Pancreas (tissue), 10 donors: ENCODE results near the gene ACOT7. TPM values are rescaled to one million over a fixed set of nuclear protein-coding genes. Genes with fewer than 3 reads are reported as not detected.

Experiments used
- ATAC-seq, 4 donors: fragments of 200-7000 bp; cut with Tn5 transposase; one replicate each; pipeline versions ENCODE4 v1.8.0 to v1.9.1; 2020; ENCODE audit warnings: mild to moderate bottlenecking in 4 of 4, moderate library complexity in 4 of 4
- DNase-seq, 6 donors: peaks; one replicate each; pipeline ENCODE4 v3.0.0-alpha.2; 2020
- FAIRE-seq: peaks from 2 replicates; lab custom pipeline; 2012; peaks lifted over from hg19 to GRCh38; lab: Jason Lieb, UNC
- H3K27ac ChIP-seq, 4 donors: fragments of 200-600 bp; sonication (generic); 1 replicate in 3 of 4; 2 replicates in 1 of 4; pipeline versions ENCODE4 v1.5.0 to v1.8.0; 2020
- H3K27me3 ChIP-seq, 4 donors: fragments of 200-600 bp; one replicate each; pipeline ENCODE4 v1.8.0; 2021
- H3K36me3 ChIP-seq, 3 donors: fragments of 200-600 bp; sonication (generic) in 1 of 3; one replicate each; pipeline versions ENCODE4 v1.5.0 to v1.8.0; 2020 to 2021
- H3K4me1 ChIP-seq, 3 donors: fragments of 200-600 bp; one replicate each; pipeline ENCODE4 v1.8.0; 2021
- H3K4me3 ChIP-seq, 4 donors: fragments of 200-600 bp; sonication (generic) in 2 of 4; one replicate each; pipeline versions ENCODE4 v1.5.0 to v1.8.0; 2020 to 2021
- H3K9me3 ChIP-seq, 4 donors: fragments of 200-600 bp; one replicate each; pipeline ENCODE4 v1.8.0; 2021
- WGBS, 2 donors: extraction: QIAGEN DNeasy Blood & Tissue Kit; methylation state at CpG; one replicate each; pipeline ENCODE4 v1.1.7; 2013; 5-methylcytosine and 5-hydroxymethylcytosine counted together
- intact Hi-C, 3 donors: fragments of 100-400 bp; cut with DNase I; formaldehyde crosslinking; loops; one replicate each; pipeline versions ENCODE4 v1.11.1 to v1.14.2; 2022
- polyA plus RNA-seq, 2 donors: library from polyadenylated mRNA; stranded (reverse); fragments of 200-250 nt; gene quantifications; one replicate each; pipeline ENCODE4 v1.2.3, GENCODE V29; 2013
- total RNA-seq, 6 donors: library from RNA; stranded (reverse); fragmentation: NEBNext Ultra II Directional in 4 of 6; extraction: Animal tissue kit (Norgen Biotek cat#: 25700) in 4 of 6; gene quantifications; one replicate each; pipeline versions ENCODE4 v1.2.1 to v1.2.4, GENCODE V29; 2021 to 2023
- TF ChIP-seq, protein P1 (sequence below), 4 donors: fragments of 200-600 bp; sonication (generic) in 3 of 4; IDR thresholded peaks; one replicate each; pipeline versions ENCODE4 v1.5.0 to v1.8.0; 2021; ENCODE audit warnings: antibody characterized with exemption in 4 of 4
- donor health status: healthy with polysubstance abuse.
- donor health status: DM: no; HTN: no; CAD: no; lungs with moderate emphysema.
- donor health status: DM: no; HTN: no; CAD: no.
- donor health status: control.
- donor health status: control.
- donor health status: Bipolar disorder and iron deficiency.
- donor health status: DM: yes; HTN: yes; CAD: no.
- donor health status: DM: no; HTN: no; CAD: no.
- donor health status: DM: no; HTN: no; CAD: no.
- donor health status: DM: yes; HTN: yes; CAD: no.

The ACOT7 gene
- total and polyA plus RNA-seq, 8 donors, result 3.1 to 7.6 (median 5.2) TPM

DNA sequence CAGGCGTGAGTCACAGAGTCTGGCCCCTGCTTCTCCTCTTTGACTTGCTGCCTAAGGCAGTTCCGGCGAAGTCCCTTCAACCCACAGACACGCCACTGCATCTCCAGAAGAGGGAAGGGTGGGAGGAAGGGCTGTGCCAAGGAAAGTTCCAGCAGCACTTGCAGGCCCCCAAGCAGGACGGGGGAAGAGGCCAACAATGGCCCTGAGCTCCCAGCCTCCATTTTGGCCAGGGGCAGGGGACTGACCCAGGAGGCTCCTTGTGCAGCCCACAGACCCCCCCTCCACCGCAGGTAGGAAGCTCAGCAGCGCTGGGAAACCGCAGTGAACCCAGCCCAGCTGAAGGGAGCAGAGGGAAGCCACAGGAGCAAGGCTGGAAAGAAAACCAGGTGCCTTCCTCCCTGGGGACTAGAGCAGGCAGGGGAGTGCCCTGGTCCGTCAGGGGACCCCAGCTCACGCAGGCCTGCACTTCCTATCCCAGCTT, 35.4 kb downstream of the ACOT7 start:
- peak overlapping the region; percentile 39 to 87 (median 77) for H3K27ac ChIP-seq
- H3K9me3 ChIP-seq, result no peaks in the 10 kb centered on the region
- TF ChIP-seq, protein P1, sequence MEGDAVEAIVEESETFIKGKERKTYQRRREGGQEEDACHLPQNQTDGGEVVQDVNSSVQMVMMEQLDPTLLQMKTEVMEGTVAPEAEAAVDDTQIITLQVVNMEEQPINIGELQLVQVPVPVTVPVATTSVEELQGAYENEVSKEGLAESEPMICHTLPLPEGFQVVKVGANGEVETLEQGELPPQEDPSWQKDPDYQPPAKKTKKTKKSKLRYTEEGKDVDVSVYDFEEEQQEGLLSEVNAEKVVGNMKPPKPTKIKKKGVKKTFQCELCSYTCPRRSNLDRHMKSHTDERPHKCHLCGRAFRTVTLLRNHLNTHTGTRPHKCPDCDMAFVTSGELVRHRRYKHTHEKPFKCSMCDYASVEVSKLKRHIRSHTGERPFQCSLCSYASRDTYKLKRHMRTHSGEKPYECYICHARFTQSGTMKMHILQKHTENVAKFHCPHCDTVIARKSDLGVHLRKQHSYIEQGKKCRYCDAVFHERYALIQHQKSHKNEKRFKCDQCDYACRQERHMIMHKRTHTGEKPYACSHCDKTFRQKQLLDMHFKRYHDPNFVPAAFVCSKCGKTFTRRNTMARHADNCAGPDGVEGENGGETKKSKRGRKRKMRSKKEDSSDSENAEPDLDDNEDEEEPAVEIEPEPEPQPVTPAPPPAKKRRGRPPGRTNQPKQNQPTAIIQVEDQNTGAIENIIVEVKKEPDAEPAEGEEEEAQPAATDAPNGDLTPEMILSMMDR (IDR thresholded peaks at IDR 0.05), result no peak
- H3K4me3 ChIP-seq, result no peak overlapping the region
- ATAC-seq (no peak), FAIRE-seq (no peak), DNase-seq (peak in 1 of 6 donors; percentile 56)
- intact Hi-C loops, result loop anchor here in 1 of 3 donors (10.0 kb wide), 1 partner anchor 47 kb away; no protein-coding TSS in a partner anchor
- no peaks in the 10 kb centered on the region for H3K36me3 ChIP-seq
- H3K27me3 ChIP-seq, result no peaks in the 10 kb centered on the region
- peaks cover 19 to 36% (median 31%) of the 10 kb centered on the region in 3 donors for H3K4me1 ChIP-seq
- WGBS, 2 donors, result 85 to 90% methylated on average over 10 of the region's 10 CpGs

DNA sequence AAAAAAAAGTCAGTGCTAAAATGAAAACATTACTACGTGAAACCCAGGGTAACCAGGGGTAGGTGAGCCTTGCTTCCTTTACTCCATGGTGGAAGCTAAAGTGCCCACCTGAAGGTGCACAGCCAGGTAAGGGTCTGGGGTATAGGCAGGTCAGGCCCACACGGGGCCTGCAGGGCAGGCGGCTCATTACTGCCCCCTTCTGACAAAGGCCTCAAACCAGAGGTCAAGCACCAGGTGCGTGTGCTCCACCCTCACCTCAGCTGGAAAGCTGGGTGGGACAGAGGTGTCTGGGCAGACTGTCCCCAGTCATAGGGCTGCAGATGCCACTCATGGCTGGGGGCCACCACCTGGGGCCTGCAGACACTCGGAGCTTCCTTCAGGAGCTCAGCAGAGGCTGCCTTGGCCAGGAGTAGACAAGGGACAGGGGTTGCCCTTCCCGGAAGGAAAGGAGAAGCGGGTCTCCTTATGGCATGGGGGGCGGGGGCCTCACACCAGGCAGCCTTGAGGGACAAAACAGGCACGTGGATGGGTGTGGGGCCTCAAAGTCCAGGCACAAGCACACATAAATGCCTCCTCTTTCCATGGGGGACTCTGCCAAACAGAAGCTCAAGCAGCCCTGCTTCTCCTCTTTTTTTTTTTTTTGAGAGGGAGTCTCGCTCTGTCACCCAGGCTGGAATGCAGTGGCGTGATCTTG, 36.2 kb downstream of the ACOT7 start:
- WGBS, 2 donors, result 88 to 90% methylated on average over 11 of the region's 11 CpGs
- no peak for ATAC-seq
- no peak overlapping the region for H3K4me3 ChIP-seq
- FAIRE-seq, result no peak
- no peaks in the 10 kb centered on the region for H3K36me3 ChIP-seq
- no peaks in the 10 kb centered on the region for H3K9me3 ChIP-seq
- H3K27me3 ChIP-seq, result no peaks in the 10 kb centered on the region
- intact Hi-C loops, result loop anchor here in 1 of 3 donors (10.0 kb wide), 1 partner anchor 47 kb away; no protein-coding TSS in a partner anchor
- DNase-seq, result no peak
- no peak overlapping the region for H3K27ac ChIP-seq
- TF ChIP-seq, protein P1 (IDR thresholded peaks at IDR 0.05), result no peak
- H3K4me1 ChIP-seq, result peaks cover 20 to 36% (median 33%) of the 10 kb centered on the region in 3 donors

DNA sequence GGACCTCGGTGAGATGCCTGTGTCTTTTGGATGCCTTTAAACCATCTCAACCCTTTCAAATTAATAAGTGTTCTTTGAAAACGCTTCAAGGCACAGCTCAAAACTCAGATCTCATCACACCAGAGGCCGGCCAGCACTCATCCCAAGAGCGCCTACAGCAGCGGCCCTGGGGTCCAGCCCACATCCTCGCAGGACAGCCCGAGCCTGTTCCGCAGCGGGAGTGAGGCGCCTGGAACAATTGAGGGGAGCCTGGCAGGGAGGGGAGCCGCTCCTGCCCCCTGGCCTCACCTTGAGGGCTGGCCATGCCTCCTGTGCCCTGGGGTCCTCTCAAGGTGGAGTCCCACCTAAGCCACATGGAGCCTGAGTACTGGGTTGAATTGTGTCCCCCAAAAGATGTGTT, 37.9 kb downstream of the ACOT7 start:
- no peaks in the 10 kb centered on the region for H3K36me3 ChIP-seq
- WGBS, 2 donors, result 95 to 97% methylated on average over 11 of the region's 11 CpGs
- ATAC-seq, result no peak
- DNase-seq, result peak in 1 of 6 donors; percentile 65
- no peaks in the 10 kb centered on the region for H3K9me3 ChIP-seq
- no peaks in the 10 kb centered on the region for H3K27me3 ChIP-seq
- H3K4me1 ChIP-seq, result peaks cover 20 to 44% (median 43%) of the 10 kb centered on the region in 3 donors
- TF ChIP-seq, protein P1 (IDR thresholded peaks at IDR 0.05), result no peak
- H3K4me3 ChIP-seq, result no peak overlapping the region
- H3K27ac ChIP-seq, result no peak overlapping the region
- no peak for FAIRE-seq
- intact Hi-C loops, result loop anchor here in 1 of 3 donors (10.0 kb wide), 1 partner anchor 49 kb away; no protein-coding TSS in a partner anchor

DNA sequence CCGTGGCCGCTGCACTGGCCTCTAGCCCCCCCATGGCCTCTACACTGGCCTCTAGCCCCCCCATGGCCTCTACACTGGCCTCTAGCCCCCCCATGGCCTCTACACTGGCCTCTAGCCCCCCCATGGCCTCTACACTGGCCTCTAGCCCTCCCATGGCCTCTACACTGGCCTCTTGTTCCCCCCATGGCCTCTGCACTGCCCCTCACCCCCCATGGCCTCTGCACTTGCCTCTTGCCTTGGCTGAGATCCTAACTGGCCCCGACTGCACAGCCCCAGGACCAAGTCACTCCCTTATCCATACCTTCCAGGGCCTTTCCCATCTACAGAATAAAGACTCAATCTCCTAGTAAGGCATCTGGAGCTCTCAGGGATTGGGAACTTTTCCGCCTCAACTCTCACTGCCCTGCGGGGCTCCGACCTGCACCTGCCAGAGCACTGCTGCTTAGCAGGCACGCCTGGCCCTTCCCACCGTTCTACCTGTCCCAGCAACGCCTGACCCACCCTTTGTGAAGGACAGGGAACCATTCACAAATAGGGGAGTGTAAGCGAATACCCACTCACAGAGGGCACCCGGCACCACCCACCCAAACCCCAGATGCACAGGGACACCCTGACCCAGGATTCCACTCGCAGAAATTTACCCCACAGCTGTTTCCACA, 38.8 kb downstream of the ACOT7 start:
- ATAC-seq (no peak), FAIRE-seq (no peak), DNase-seq (no peak)
- Histone ChIP-seq H3K4me1 (peaks cover 12 to 39% (median 38%) of the 10 kb centered on the region in 3 donors), H3K27me3 (no peaks in the 10 kb centered on the region), H3K27ac (no peak overlapping the region), H3K36me3 (no peaks in the 10 kb centered on the region), H3K4me3 (no peak overlapping the region), H3K9me3 (no peaks in the 10 kb centered on the region)
- WGBS, 2 donors, result 92 to 93% methylated on average over 12 of the region's 12 CpGs
- TF ChIP-seq, protein P1 (IDR thresholded peaks at IDR 0.05), result no peak
- intact Hi-C loops, result loop anchor here in 1 of 3 donors (10.0 kb wide), 1 partner anchor 50 kb away; no protein-coding TSS in a partner anchor
